Astrocyte of the cerebellum (primary cell): ENCODE measurements around the gene HOXC13.

Experiments
- DNase-seq: peaks from one replicate; pipeline ENCODE4 v3.0.0-alpha.2; 2011; ENCODE audit warnings: low read depth
- H3K4me3 ChIP-seq: 2 replicates; pipeline ENCODE4 v1.5.1; 2011; ENCODE audit warnings: mild to moderate bottlenecking, low read depth, low read length, moderate library complexity
- CTCF ChIP-seq: IDR thresholded peaks from 2 replicates; pipeline ENCODE4 v1.5.1; 2012; ENCODE audit warnings: low read length, low read depth, moderate library complexity, mild to moderate bottlenecking; ENCODE audit errors: missing control alignments
- in situ Hi-C: cut with HindIII; loops from 2 replicates; pipeline ENCODE4 v1.10.0; 2017; ENCODE audit warnings: low sequenced_read_pairs

HOXC13 gene

GRCh38 chr12:53982648-53983567 is 44.3 kb downstream of the HOXC13 start:
- in situ Hi-C loops, result no loop called here
- no peak overlapping the region for H3K4me3 ChIP-seq
- no peak for TF ChIP-seq CTCF
- DNase-seq, result no peak

GRCh38 chr12:53983568-53983949 is 44.9 kb downstream of the HOXC13 start:
- in situ Hi-C loops, result no loop called here
- H3K4me3 ChIP-seq, result no peak overlapping the region

GRCh38 chr12:53983950-53984572 is 45.4 kb downstream of the HOXC13 start:
- no peak for DNase-seq
- in situ Hi-C loops, result no loop called here
- H3K4me3 ChIP-seq, result no peak overlapping the region
- no peak for TF ChIP-seq CTCF

More at GRCh38 chr12:53983568-53983949, 44.9 kb downstream of the HOXC13 start:
- DNase-seq, result no peak
- no peak for TF ChIP-seq CTCF

- in situ Hi-C loops, result no loop called here
- no peak within 1 kb of the TSS for H3K4me3 ChIP-seq
- TF ChIP-seq CTCF, result peak; percentile 34
- DNase-seq, result peak; percentile 8
Measured at GRCh38 chr12:53984901-53985691, 46.5 kb downstream of the HOXC13 start, which contains the start of gene HOXC10. Gene HOXC10, plus strand, starts transcription at chr12:53985146. Its CDS starts 114 bp downstream, at chr12:53985260.

- in situ Hi-C loops, result no loop called here
- DNase-seq, result no peak
- no peak for TF ChIP-seq CTCF
- no peak overlapping the region for H3K4me3 ChIP-seq
Measured at GRCh38 chr12:53985692-53985993, 47.0 kb downstream of the HOXC13 start.

GRCh38 chr12:53985994-53986685 is 47.5 kb downstream of the HOXC13 start:
- DNase-seq, result no peak
- in situ Hi-C loops, result no loop called here
- no peak for TF ChIP-seq CTCF
- H3K4me3 ChIP-seq, result no peak overlapping the region
